Measurements from ENCODE around the gene DKK1. TPM values are rescaled to one million over a fixed set of nuclear protein-coding genes. Genes with fewer than 3 reads are reported as not detected.
A peak's percentile ranks its signal among the peaks of the same experiment; 100 is the strongest.

Gene DKK1
- total RNA-seq, 1 donor from 2014 or later, result 6.8 TPM

DNA sequence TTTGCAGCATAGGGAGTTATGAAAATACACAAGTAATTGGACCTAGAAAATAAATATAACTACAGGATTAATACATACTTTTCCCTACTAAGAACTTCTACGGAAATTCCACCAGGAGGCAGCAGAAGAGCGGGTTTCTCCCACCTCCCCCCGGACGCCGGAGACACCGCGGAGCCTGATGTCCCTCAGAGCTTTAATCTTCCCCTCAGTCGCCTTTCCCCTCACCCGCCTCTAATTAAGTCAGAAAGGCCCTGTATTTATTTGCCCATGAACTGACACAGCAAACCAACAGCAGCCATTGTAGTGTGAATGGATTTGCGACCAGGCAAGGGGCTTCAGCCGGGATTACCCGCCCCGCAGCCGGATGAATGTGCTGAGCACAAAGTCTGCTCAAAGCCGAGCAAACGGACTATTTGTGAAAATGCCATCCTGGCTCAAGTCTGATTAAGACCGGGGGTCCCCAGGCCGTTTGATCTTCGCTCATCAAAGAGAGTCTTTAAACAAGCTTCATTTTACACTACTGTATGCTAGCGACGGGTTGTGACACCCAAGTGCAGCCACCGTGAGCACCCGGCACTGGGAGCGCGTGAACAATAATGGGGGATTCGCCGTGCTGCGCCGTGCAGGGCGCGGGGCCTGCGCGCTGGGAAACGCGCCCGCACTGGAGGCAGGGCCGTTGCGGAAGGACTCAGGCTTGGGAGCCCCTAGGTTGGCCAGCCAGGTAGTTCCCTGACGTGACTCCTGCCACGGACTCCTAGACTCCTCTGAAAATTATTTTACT, 5.6 kb upstream of the DKK1 start:
- peak; percentile 89 for TF ChIP-seq CTCF (IDR thresholded peaks at IDR 0.05; ENCODE audit: unreplicated experiment)
- H3K9me3 Mint-ChIP-seq (ENCODE audit: unreplicated experiment), result no peaks in the 10 kb centered on the region
- H3K27ac Mint-ChIP-seq (ENCODE audit: unreplicated experiment), result no peak overlapping the region
- DNase-seq (ENCODE audit: low spot score), result peak; percentile 63
- no peaks in the 10 kb centered on the region for H3K36me3 Mint-ChIP-seq (ENCODE audit: low read depth, unreplicated experiment)
- H3K27me3 Mint-ChIP-seq (ENCODE audit: unreplicated experiment), result peaks cover 3% of the 10 kb centered on the region
- H3K4me1 Mint-ChIP-seq (ENCODE audit: unreplicated experiment), result peaks cover 11% of the 10 kb centered on the region
- peak overlapping the region; percentile 87 for H3K4me3 Mint-ChIP-seq (ENCODE audit: unreplicated experiment)

- Mint-ChIP-seq H3K27me3 (ENCODE audit: unreplicated experiment) (peaks cover 6% of the 10 kb centered on the region), H3K4me1 (ENCODE audit: unreplicated experiment) (peaks cover 24% of the 10 kb centered on the region), H3K9me3 (ENCODE audit: unreplicated experiment) (no peaks in the 10 kb centered on the region), H3K4me3 (ENCODE audit: unreplicated experiment) (peak overlapping the region; percentile 86), H3K36me3 (ENCODE audit: low read depth, unreplicated experiment) (no peaks in the 10 kb centered on the region), H3K27ac (ENCODE audit: unreplicated experiment) (no peak overlapping the region)
- no peak for TF ChIP-seq CTCF (IDR thresholded peaks at IDR 0.05; ENCODE audit: unreplicated experiment)
- DNase-seq (ENCODE audit: low spot score), result no peak
Measured at GRCh38 chr10:52312942-52313255, 1.2 kb upstream of the DKK1 start.

DNA sequence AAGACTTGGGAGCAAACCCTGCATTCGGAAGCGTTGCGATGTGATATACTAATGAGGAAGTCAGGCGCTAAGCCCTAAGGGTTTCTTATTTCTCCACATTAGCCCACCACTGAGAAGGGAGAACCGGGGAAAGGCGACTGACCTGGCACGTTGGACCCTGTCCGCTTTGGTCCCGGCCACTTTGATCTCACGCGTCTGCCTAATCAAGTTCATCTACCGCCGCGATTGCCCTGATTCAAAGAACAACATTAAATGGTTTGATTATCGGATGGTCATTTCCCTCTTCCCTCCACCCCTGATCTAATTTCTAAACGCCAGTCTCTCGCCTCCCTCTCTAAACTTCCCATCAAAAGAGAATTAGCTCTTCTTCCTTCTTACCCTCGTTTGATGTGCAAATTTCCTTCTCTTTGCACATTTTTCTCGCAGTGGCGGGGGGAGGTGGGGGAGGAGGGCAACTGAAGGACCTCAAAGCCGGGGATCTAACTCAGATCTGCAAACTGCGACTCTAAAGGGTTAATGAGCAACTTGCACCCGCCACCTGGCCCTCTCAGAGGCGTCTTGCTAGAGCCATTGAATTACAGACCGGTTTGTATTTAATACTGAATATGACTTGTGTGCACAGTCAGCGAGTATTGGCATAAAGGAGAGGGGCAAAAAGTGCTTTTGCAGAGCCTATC, 687 bp upstream of the DKK1 start:
- Mint-ChIP-seq H3K9me3 (ENCODE audit: unreplicated experiment) (no peaks in the 10 kb centered on the region), H3K27ac (ENCODE audit: unreplicated experiment) (no peak overlapping the region), H3K36me3 (ENCODE audit: low read depth, unreplicated experiment) (no peaks in the 10 kb centered on the region), H3K27me3 (ENCODE audit: unreplicated experiment) (peaks cover 6% of the 10 kb centered on the region), H3K4me1 (ENCODE audit: unreplicated experiment) (peaks cover 29% of the 10 kb centered on the region), H3K4me3 (ENCODE audit: unreplicated experiment) (peak overlapping the region; percentile 86)
- peak; percentile 8 for DNase-seq (ENCODE audit: low spot score)
- no peak for TF ChIP-seq CTCF (IDR thresholded peaks at IDR 0.05; ENCODE audit: unreplicated experiment)

- Mint-ChIP-seq H3K9me3 (ENCODE audit: unreplicated experiment) (no peaks in the 10 kb centered on the region), H3K27ac (ENCODE audit: unreplicated experiment) (no peak overlapping the region), H3K36me3 (ENCODE audit: low read depth, unreplicated experiment) (no peaks in the 10 kb centered on the region), H3K4me1 (ENCODE audit: unreplicated experiment) (peaks cover 30% of the 10 kb centered on the region), H3K27me3 (ENCODE audit: unreplicated experiment) (peaks cover 6% of the 10 kb centered on the region), H3K4me3 (ENCODE audit: unreplicated experiment) (peak overlapping the region; percentile 86)
- TF ChIP-seq CTCF (IDR thresholded peaks at IDR 0.05; ENCODE audit: unreplicated experiment), result no peak
- DNase-seq (ENCODE audit: low spot score), result peak; percentile 13
Measured at GRCh38 chr10:52314822-52315552, 906 bp downstream of the DKK1 start.

Data from endothelial cell (in vitro differentiated cells).